ENCODE results near the gene YBEY.

The YBEY gene

DNA sequence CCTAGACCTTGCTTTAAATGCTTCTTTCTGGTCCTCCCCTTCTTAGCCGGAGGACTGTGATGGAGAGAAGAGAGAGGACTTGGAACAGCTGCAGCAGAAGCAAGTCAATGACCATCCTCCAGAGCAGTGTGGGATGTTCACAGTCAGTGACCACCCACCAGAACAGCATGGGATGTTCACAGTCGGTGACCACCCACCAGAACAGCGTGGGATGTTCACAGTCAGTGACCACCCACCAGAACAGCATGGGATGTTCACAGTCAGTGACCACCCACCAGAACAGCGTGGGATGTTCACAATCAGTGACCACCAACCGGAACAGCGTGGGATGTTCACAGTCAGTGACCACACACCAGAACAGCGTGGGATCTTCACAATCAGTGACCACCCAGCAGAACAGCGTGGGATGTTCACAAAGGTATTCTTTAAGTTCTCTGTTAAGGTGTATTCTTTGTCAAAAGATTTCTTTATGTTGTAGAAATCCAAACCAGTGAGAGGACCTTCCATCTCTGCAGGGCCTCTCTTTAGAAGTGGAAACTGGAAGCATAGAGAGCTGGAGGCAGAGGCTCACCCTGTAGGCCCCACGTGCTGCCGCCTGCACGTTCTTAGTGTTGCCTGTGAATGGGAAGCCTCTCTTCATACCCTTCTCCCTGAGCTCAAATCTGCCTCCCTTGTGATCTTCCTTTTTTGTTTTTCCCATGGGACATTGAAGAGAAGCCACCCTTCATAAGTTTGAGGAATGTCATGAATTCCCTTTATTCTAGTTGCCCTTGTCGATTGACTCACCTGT lies 48.4 kb downstream of the YBEY start:
- DNase-seq = no peak

DNA sequence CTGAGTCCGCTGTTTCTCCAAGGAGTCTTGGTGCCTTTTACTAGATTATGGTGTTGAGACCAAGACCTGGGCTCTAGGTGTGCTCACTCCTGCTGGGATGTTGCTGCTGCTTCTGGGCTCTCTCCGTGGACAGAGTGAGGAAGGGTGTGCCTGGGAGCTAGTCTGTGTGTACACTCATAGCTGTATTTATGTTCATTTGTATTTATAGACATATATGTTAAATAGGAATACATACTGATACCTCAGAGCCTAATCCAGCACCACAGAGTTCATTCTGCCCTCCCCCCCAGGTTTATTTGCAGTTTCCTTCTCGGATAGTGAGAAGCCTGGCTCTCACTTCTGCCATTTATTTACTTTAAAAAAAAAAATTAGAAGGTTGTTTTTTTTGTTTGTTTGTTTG lies 50.5 kb downstream of the YBEY start:
- DNase-seq = no peak

DNA sequence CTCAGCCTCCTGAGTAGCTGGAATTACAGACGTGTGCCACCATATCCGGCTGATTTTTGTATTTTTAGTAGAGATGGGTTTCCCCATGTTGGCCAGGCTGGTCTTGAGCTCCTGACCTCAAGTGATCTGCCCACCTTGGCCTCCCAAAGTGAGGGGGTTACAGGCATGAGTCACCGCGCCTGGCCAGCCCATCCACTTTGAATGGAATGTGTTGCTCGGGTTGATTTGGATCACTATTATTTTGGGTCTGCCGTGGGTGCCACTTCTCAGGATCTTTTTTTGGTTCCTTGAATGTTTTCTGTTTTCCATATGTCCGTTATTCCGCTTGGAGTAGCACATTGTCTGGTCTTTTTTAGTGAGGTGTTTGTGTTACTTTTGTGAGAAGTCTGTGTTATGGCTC lies 54.9 kb downstream of the YBEY start:
- no peak for DNase-seq

DNA sequence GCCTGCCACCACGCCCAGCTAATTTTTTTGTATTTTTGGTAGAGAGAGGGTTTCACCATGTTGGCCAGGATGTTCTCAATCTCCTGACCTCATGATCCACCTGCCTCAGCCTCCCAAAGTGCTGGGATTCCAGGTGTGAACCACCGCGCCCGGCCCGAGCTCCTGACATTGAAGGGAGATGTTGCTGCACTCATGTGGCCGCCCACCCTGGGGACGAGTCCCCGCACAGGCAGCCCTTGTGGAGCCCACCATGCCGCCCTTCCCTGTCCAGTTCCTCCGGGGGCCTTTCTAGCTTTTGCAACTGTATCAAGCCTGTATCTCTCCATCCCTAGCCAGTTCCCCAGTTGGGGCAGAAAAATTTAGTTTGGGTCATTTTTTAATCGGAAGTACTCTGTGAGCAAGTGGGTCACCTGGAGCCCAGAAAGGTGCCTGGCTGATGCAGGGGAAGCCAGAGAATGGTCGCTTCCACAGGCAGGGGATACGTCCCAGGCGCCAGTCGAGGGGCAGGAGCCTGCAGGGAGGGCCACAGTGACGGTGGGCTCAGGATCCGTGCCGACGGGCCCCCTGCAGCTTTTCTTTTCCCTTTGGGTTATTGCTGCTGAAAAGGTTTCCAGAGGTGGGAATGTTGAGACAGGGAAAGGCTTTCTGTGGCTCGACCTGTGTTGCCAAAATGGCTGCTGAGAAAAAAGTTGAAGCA lies 58.2 kb downstream of the YBEY start:
- DNase-seq = no peak

DNA sequence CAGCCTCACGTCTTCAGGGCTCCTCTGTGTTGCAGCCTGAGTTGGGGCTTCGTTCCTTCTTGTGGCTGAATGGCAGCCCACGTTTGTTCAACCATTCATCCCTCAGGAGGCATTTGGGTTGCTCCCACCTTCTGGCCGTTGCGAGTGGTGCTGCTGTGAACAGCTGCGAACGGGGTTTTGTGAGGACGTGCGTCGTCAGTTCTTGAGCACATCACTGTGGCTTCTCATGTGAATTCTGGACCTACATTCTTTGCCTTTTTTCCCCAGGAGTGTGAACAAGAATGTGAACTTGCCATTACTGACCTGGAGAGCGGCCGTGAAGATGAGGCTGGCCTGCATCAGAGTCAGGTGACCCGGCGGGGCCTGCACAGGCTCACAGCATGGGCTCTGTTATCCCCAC lies 59.7 kb downstream of the YBEY start:
- no peak for DNase-seq

DNA sequence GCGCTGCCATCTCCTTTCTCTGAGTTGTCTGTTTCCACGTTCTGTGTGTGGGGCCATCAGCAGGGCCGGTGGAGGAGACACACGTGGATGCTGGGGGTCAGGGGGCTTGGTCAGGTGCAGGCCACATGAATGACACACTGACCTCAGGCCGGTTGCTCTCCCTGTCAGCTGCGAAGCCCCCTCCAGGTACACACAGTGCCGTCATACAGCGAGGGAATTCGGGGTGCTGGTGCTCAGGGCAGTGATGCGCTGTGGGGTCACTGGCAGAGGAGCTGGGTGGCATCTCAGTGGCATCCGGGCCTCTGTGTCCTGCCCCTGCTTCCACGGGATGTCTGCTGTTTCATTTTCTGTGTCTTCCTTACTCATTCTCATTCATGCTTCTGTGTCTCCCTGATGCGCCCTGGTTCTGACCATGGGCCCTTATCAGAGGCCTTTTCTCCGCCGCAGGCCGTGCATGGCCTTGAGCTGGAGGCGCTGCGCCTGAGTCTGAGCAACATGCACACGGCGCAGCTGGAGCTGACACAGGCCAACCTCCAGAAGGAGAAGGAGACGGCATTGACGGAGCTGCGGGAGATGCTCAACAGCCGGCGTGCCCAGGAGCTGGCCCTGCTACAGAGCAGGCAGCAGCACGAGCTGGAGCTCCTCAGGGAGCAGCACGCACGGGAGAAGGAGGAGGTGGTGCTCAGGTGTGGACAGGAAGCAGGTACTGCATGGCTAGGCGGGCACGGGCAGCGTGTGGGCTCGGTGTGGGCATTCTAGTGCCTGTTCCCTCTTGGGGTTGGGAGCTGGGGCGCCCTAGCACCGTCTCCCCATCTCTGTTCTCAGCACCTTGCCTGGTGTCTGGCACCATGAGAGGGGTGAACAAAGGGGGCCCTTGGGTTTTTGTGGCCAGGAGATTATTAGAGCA lies 60.4 kb downstream of the YBEY start:
- no peak for DNase-seq

DNA sequence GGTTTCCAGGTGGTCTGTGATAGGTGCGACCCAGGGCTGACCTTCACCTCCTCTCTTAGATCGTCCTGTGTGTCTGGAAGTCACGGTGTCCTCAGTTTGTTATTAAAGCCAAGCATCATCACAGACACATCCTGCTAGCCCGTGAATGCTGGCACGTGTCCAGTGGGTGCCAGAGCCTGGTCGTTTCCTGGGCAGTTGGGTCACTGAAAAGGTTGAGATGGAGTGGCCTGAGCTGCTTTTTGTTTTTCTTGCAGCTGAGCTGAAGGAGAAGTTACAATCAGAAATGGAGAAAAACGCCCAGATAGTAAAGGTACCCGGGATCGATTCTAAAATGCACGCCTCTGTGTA lies 61.0 kb downstream of the YBEY start:
- DNase-seq = no peak

All from activated CD8-positive, alpha-beta memory T cell treated with anti-CD3 and anti-CD28 coated beads, Interleukin-2, amount 50 U/mL, for 4 hours (primary cell).